8988T (cell line): ENCODE measurements around the gene RTL5.

Experiments
- DNase-seq: peaks from one replicate; pipeline ENCODE4 v3.0.0; 2011

The RTL5 gene

GRCh38 chrX:72107320-72107719, 24.4 kb downstream of the RTL5 start:
- DNase-seq, result no peak

GRCh38 chrX:72105436-72105835, 26.3 kb downstream of the RTL5 start:
- no peak for DNase-seq

- no peak for DNase-seq
Observed at GRCh38 chrX:72102760-72103159, 29.0 kb downstream of the RTL5 start.

- no peak for DNase-seq
Observed at GRCh38 chrX:72102126-72102525, 29.6 kb downstream of the RTL5 start.

GRCh38 chrX:72101597-72102037, 30.1 kb downstream of the RTL5 start:
- no peak for DNase-seq

- no peak for DNase-seq
Observed at GRCh38 chrX:72100824-72101351, 30.8 kb downstream of the RTL5 start.

GRCh38 chrX:72100051-72100755, 31.5 kb downstream of the RTL5 start:
- no peak for DNase-seq

GRCh38 chrX:72097098-72097497, 34.6 kb downstream of the RTL5 start:
- no peak for DNase-seq

GRCh38 chrX:72095370-72095769, 36.3 kb downstream of the RTL5 start:
- DNase-seq, result no peak

GRCh38 chrX:72094894-72095293, 36.8 kb downstream of the RTL5 start:
- DNase-seq, result no peak

GRCh38 chrX:72089254-72089653, 42.5 kb downstream of the RTL5 start:
- DNase-seq, result no peak

- DNase-seq, result no peak
Observed at GRCh38 chrX:72088761-72089160, 43.0 kb downstream of the RTL5 start.

GRCh38 chrX:72086995-72087394, 44.7 kb downstream of the RTL5 start:
- DNase-seq, result no peak

- DNase-seq, result no peak
Observed at GRCh38 chrX:72084114-72084513, 47.6 kb downstream of the RTL5 start.

- no peak for DNase-seq
Observed at GRCh38 chrX:72083291-72083690, 48.4 kb downstream of the RTL5 start.

GRCh38 chrX:72081605-72082320, 50.0 kb downstream of the RTL5 start:
- DNase-seq, result no peak

- no peak for DNase-seq
Observed at GRCh38 chrX:72080800-72081199, 50.9 kb downstream of the RTL5 start.

GRCh38 chrX:72080150-72080549, 51.6 kb downstream of the RTL5 start:
- no peak for DNase-seq

GRCh38 chrX:72079607-72080006, 52.1 kb downstream of the RTL5 start:
- no peak for DNase-seq

GRCh38 chrX:72078411-72078810, 53.3 kb downstream of the RTL5 start:
- no peak for DNase-seq
